ENCODE measurements around the gene IKZF1.

- TF ChIP-seq CTCF (IDR thresholded peaks at IDR 0.05 in 2 of 3, conservative IDR thresholded peaks at IDR 0.05 in 1 of 3; ENCODE audit: insufficient read depth in 2 of 3, low read depth in 1 of 3, low read length in 3 of 3) (no peak), HMG20B (CRISPR knock-in tag; IDR thresholded peaks at IDR 0.05) (no peak), EGR1 (conservative IDR thresholded peaks at IDR 0.05) (no peak), HDAC2 (IDR thresholded peaks at IDR 0.05) (no peak), NR2C2 (CRISPR knock-in tag; IDR thresholded peaks at IDR 0.05) (no peak), NR2C2 (tag; IDR thresholded peaks at IDR 0.05) (no peak), ZNF253 (CRISPR knock-in tag; conservative IDR thresholded peaks at IDR 0.05) (no peak), CEBPG (CRISPR knock-in tag; IDR thresholded peaks at IDR 0.05) (no peak), CEBPG (tag; conservative IDR thresholded peaks at IDR 0.05 in 1 of 2, IDR thresholded peaks at IDR 0.05 in 1 of 2) (no peak)
- TF ChIP-seq, protein P1, sequence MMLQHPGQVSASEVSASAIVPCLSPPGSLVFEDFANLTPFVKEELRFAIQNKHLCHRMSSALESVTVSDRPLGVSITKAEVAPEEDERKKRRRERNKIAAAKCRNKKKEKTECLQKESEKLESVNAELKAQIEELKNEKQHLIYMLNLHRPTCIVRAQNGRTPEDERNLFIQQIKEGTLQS (IDR thresholded peaks at IDR 0.05) = no peak
- TF ChIP-seq, protein P1 (CRISPR knock-in tag; conservative IDR thresholded peaks at IDR 0.05) = no peak
These were observed 105.6 kb downstream of the IKZF1 start for GRCh38 chr7:50409856-50410745.
